Measurements from ENCODE around the gene NKX2-8. TPM values are rescaled to one million over a fixed set of nuclear protein-coding genes. Genes with fewer than 3 reads are reported as not detected.

NKX2-8 gene
- total RNA-seq, 1 donor from 2014 or later = not detected

- no peak for TF ChIP-seq CTCF (IDR thresholded peaks at IDR 0.05; ENCODE audit: unreplicated experiment)
- no peak for DNase-seq (ENCODE audit: low spot score, unreplicated experiment)
- peaks cover 81% of the 10 kb centered on the region for H3K27me3 Mint-ChIP-seq
- no peak overlapping the region for H3K27ac Mint-ChIP-seq
- no peaks in the 10 kb centered on the region for H3K9me3 Mint-ChIP-seq (ENCODE audit: low read depth)
- no peak overlapping the region for H3K4me3 Mint-ChIP-seq (ENCODE audit: low read depth)
- H3K4me1 Mint-ChIP-seq (ENCODE audit: low read depth) = peaks cover 2% of the 10 kb centered on the region
- no peaks in the 10 kb centered on the region for H3K36me3 Mint-ChIP-seq (ENCODE audit: insufficient read depth)
Measured at GRCh38 chr14:36585100-36585499, 2.7 kb upstream of the NKX2-8 start.

GRCh38 chr14:36583893-36584811, 1.7 kb upstream of the NKX2-8 start:
- Mint-ChIP-seq H3K4me3 (ENCODE audit: low read depth) (no peak overlapping the region), H3K4me1 (ENCODE audit: low read depth) (peaks cover 2% of the 10 kb centered on the region), H3K27ac (no peak overlapping the region), H3K9me3 (ENCODE audit: low read depth) (no peaks in the 10 kb centered on the region), H3K36me3 (ENCODE audit: insufficient read depth) (no peaks in the 10 kb centered on the region), H3K27me3 (peaks cover 82% of the 10 kb centered on the region)
- no peak for TF ChIP-seq CTCF (IDR thresholded peaks at IDR 0.05; ENCODE audit: unreplicated experiment)
- no peak for DNase-seq (ENCODE audit: low spot score, unreplicated experiment)

GRCh38 chr14:36583242-36583892, 953 bp upstream of the NKX2-8 start:
- H3K4me3 Mint-ChIP-seq (ENCODE audit: low read depth) = no peak overlapping the region
- no peaks in the 10 kb centered on the region for H3K9me3 Mint-ChIP-seq (ENCODE audit: low read depth)
- no peak for DNase-seq (ENCODE audit: low spot score, unreplicated experiment)
- peaks cover 82% of the 10 kb centered on the region for H3K27me3 Mint-ChIP-seq
- H3K27ac Mint-ChIP-seq = no peak overlapping the region
- no peaks in the 10 kb centered on the region for H3K36me3 Mint-ChIP-seq (ENCODE audit: insufficient read depth)
- peaks cover 2% of the 10 kb centered on the region for H3K4me1 Mint-ChIP-seq (ENCODE audit: low read depth)
- TF ChIP-seq CTCF (IDR thresholded peaks at IDR 0.05; ENCODE audit: unreplicated experiment) = no peak

GRCh38 chr14:36582874-36583241, 444 bp upstream of the NKX2-8 start:
- DNase-seq (ENCODE audit: low spot score, unreplicated experiment) = no peak
- peak overlapping the region; percentile 21 for H3K4me3 Mint-ChIP-seq (ENCODE audit: low read depth)
- peaks cover 83% of the 10 kb centered on the region for H3K27me3 Mint-ChIP-seq
- H3K27ac Mint-ChIP-seq = no peak overlapping the region
- TF ChIP-seq CTCF (IDR thresholded peaks at IDR 0.05; ENCODE audit: unreplicated experiment) = no peak
- peaks cover 2% of the 10 kb centered on the region for H3K4me1 Mint-ChIP-seq (ENCODE audit: low read depth)
- H3K9me3 Mint-ChIP-seq (ENCODE audit: low read depth) = no peaks in the 10 kb centered on the region
- H3K36me3 Mint-ChIP-seq (ENCODE audit: insufficient read depth) = no peaks in the 10 kb centered on the region
